Small intestine (tissue), 7 donors: Measurements from ENCODE around the gene DIO3. TPM values are rescaled to one million over a fixed set of nuclear protein-coding genes. Genes with fewer than 3 reads are reported as not detected.
A peak's percentile ranks its signal among the peaks of the same experiment; 100 is the strongest.

Experiments
- DNase-seq, 2 donors: peaks; one replicate each; pipeline versions ENCODE4 v3.0.0 to v3.0.0-alpha.2; 2013
- FAIRE-seq: peaks from 2 replicates; lab custom pipeline; 2012; peaks lifted over from hg19 to GRCh38; lab: Jason Lieb, UNC
- H3K27ac ChIP-seq, 3 donors: one replicate each; pipeline ENCODE4 v1.5.1; 2013; ENCODE audit warnings: low read length in 2 of 3, mild to moderate bottlenecking in 2 of 3, control low read depth in 1 of 3, inconsistent platforms in 1 of 3, low read depth in 1 of 3, moderate library complexity in 1 of 3
- H3K27me3 ChIP-seq, 3 donors: one replicate each; pipeline ENCODE4 v1.6.1; 2013; ENCODE audit warnings: low read length in 3 of 3, inconsistent platforms in 1 of 3; ENCODE audit not compliant: control insufficient read depth in 3 of 3, insufficient read depth in 3 of 3
- H3K36me3 ChIP-seq, 3 donors: one replicate each; pipeline ENCODE4 v1.6.1; 2013; ENCODE audit warnings: low read length in 3 of 3, inconsistent platforms in 1 of 3, low read depth in 1 of 3, mild to moderate bottlenecking in 1 of 3, moderate library complexity in 1 of 3; ENCODE audit not compliant: control insufficient read depth in 3 of 3, insufficient read depth in 2 of 3
- H3K4me1 ChIP-seq, 3 donors: one replicate each; pipeline ENCODE4 v1.6.1; 2013; ENCODE audit warnings: low read length in 2 of 3, inconsistent platforms in 1 of 3, low read depth in 1 of 3, mild to moderate bottlenecking in 1 of 3, moderate library complexity in 1 of 3; ENCODE audit not compliant: control insufficient read depth in 3 of 3, insufficient read depth in 2 of 3
- H3K4me3 ChIP-seq, 3 donors: one replicate each; pipeline ENCODE4 v1.5.1; 2013; ENCODE audit warnings: low read length in 3 of 3, control low read depth in 1 of 3, inconsistent platforms in 1 of 3, low read depth in 1 of 3, mild to moderate bottlenecking in 1 of 3, moderate library complexity in 1 of 3
- H3K9me3 ChIP-seq, 2 donors: one replicate each; pipeline ENCODE4 v1.6.1; 2013; ENCODE audit warnings: low read depth in 1 of 2, low read length in 1 of 2; ENCODE audit not compliant: control insufficient read depth in 2 of 2, insufficient read depth in 1 of 2
- WGBS, 3 donors: extraction: QIAGEN DNeasy Blood & Tissue Kit; methylation state at CpG; one replicate each; pipeline ENCODE4 v1.1.7; 2013; 5-methylcytosine and 5-hydroxymethylcytosine counted together
- polyA plus RNA-seq, 4 donors: library from polyadenylated mRNA; stranded (reverse) in 3 of 4; unstranded in 1 of 4; fragments of 200-250 nt in 3 of 4; fragments of 120-200 nt in 1 of 4; gene quantifications; one replicate each; pipeline versions ENCODE4 v1.2.1 to v1.2.3, GENCODE V29; 2013
- donor health status: healthy with polysubstance abuse.
- donor health status: control.
- donor health status: control.
- donor health status: Bipolar disorder and iron deficiency.
- donor health status: healthy.

DIO3 gene
- polyA plus RNA-seq, 4 donors: 2.0 to 16.6 TPM; not detected in 2

DNA sequence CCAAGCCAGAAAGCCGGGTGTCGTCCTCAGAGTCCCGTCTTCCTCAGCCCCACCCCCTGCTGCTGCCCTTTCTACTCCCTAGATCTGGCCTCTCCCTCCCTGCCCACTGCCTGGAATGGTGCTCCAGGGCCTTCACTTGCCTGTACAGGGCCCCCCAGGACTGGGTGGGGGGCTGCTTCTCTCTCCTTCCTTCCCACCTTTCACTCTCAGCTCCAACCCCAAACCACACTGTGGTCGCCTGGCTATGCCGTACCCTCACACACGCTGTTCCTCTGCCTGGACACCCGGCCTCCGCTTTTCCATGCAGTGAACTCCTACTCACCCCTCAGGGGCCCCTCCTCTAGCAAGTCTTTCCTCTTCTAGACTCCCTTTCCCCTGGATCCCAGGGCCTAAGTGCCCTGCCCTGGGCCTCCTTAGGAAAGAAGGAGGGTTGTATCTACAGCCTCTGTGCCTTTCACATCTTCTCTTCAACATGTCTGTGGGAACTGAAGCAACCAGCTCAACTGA is 25.5 kb upstream of the DIO3 start:
- Histone ChIP-seq H3K4me3 (no peak overlapping the region), H3K9me3 (no peaks in the 10 kb centered on the region), H3K36me3 (no peaks in the 10 kb centered on the region), H3K27ac (peak overlapping the region in 1 of 3 donors; percentile 52), H3K4me1 (peaks cover 0 to 12% (median 0%) of the 10 kb centered on the region in 3 donors), H3K27me3 (no peaks in the 10 kb centered on the region)
- FAIRE-seq: no peak
- WGBS, 3 donors: 66 to 71% (median 70%) methylated on average over 8 of the region's 8 CpGs
- DNase-seq: peak in 1 of 2 donors; percentile 14

DNA sequence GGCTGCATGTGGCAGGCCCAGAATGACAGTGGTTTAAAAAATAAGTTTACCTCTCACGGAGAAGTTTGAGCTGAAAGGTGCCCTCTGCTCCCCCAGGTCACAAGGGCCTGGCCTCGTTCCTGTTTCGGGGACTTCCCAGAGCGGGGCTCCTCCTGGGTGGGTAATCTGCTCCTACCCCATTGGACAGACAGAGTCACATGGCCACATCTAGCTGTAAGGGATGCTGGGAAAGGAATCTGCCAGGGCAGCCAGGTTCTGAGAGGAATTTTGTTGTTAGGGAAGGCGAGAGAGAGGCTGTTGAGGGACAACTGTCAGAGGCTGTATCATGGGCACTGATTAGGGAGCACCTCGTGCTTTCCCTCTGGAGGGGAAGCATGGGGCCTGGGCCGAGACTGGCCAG is 24.0 kb upstream of the DIO3 start:
- WGBS, 3 donors: 81 to 86% (median 82%) methylated on average over 7 of the region's 7 CpGs
- Histone ChIP-seq H3K36me3 (no peaks in the 10 kb centered on the region), H3K4me3 (no peak overlapping the region), H3K4me1 (peaks cover 0 to 26% (median 0%) of the 10 kb centered on the region in 3 donors), H3K27me3 (no peaks in the 10 kb centered on the region), H3K9me3 (no peaks in the 10 kb centered on the region), H3K27ac (no peak overlapping the region)
- no peak for FAIRE-seq
- DNase-seq: no peak

DNA sequence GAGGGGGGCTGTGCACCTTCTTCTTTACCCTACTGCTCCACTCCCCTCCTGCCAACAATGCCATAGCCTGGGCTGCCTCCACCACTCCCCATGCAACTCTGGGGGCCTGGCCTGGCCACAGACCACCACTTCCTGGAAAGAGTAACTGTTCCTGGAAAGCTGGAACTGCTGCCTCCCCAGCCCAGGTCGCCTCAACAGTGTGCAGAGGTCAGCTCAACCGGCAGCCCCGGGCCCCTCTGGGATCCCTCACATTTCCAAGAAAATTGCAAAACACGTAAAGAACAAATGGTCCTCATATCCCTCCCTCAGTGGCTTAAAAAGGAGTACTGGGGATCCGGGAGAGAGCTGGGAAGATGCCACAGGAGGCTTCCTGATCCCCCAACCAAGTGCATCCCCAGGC is 22.4 kb upstream of the DIO3 start:
- no peak for DNase-seq
- no peak overlapping the region for H3K4me3 ChIP-seq
- no peak overlapping the region for H3K27ac ChIP-seq
- no peaks in the 10 kb centered on the region for H3K36me3 ChIP-seq
- no peaks in the 10 kb centered on the region for H3K27me3 ChIP-seq
- FAIRE-seq: no peak
- H3K4me1 ChIP-seq: peaks cover 0 to 35% (median 0%) of the 10 kb centered on the region in 3 donors
- 45 to 63% (median 56%) methylated on average over 5 of the region's 5 CpGs for WGBS, 3 donors
- no peaks in the 10 kb centered on the region for H3K9me3 ChIP-seq

- H3K9me3 ChIP-seq: no peaks in the 10 kb centered on the region
- FAIRE-seq (no peak), DNase-seq (no peak)
- no peaks in the 10 kb centered on the region for H3K27me3 ChIP-seq
- 87 to 90% (median 89%) methylated on average over 11 of the region's 11 CpGs for WGBS, 3 donors
- H3K4me3 ChIP-seq: no peak overlapping the region
- H3K27ac ChIP-seq: no peak overlapping the region
- H3K4me1 ChIP-seq: peaks cover 0 to 35% (median 0%) of the 10 kb centered on the region in 3 donors
- H3K36me3 ChIP-seq: no peaks in the 10 kb centered on the region
These were observed 21.4 kb upstream of the DIO3 start for GRCh38 chr14:101539880-101540279.

DNA sequence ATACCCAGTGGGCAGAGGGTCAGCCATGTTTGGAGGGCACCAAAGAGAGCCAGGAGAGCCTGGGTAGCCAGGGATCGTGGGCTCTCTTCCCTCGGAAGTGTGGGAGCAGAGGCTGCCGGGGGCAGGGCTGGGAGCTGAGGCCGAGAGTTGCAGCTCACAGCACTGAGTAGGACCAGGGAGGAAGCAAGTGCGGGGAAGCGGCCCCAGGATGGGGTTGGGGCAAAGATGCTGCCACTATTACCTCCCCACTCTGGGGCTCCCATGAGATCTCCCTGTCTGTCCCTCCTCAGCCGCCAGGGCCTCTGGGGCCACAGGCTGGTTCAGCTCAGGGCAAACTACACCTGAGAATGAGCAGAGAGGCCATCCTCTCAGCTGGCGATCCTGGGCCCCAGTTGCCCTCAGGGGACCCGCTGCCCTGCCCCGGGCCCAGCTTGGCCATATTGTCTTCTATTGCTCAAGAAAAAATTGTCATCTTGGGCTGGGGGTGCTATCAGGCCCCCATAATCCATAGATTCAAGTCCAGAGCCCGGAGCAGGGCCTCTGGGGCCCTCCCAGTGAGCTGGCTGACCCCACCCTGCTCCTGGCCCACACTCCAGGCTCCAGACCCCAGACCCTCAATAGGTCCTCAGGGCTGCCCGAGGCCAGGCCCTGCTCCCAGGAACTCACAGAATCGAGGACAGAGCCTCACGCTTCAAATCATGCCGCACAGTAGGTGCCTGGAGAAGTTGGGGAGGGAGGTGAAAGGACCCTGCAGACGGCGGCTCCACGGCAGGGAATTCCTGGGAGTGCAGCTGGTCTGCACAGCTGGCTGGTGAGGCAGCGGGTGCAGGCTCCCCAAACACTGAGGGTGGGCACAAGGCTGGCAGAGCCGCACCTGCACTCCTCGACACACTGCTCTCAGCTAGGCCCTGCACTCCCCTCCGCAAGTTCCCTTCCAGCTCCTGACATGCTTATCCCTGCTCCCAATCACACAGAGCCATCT is 20.5 kb upstream of the DIO3 start:
- 90 to 93% (median 91%) methylated on average over 22 of the region's 22 CpGs for WGBS, 3 donors
- Histone ChIP-seq H3K36me3 (no peaks in the 10 kb centered on the region), H3K4me1 (peaks cover 0 to 30% (median 0%) of the 10 kb centered on the region in 3 donors), H3K4me3 (no peak overlapping the region), H3K9me3 (no peaks in the 10 kb centered on the region), H3K27ac (no peak overlapping the region), H3K27me3 (no peaks in the 10 kb centered on the region)
- DNase-seq: peak in 1 of 2 donors; percentile 50
- FAIRE-seq: no peak

DNA sequence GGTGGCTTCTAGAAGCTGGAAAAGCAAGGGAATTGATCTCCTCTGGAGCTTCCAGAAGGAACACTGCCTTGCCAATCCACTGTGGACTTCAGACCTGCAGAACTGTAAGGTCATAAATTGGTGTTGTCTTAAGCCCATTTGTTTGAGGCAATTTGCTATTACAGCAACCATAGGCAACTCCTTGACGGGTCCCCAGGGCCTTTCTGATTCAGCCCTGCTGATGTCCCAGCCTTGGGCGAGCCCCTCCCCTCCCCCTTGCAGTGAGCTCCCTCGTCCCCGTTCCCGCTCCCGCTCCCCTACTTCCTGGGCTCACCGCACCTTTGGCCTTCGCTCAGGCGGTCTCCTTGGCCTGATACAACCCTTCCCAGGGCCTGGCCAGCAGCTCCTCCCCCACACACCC is 18.9 kb upstream of the DIO3 start:
- peak overlapping the region in 1 of 3 donors; percentile 87 for H3K27ac ChIP-seq
- peaks cover 0 to 4% of the 10 kb centered on the region in 2 donors for H3K9me3 ChIP-seq
- no peaks in the 10 kb centered on the region for H3K36me3 ChIP-seq
- peaks cover 0 to 27% (median 0%) of the 10 kb centered on the region in 3 donors for H3K4me1 ChIP-seq
- no peaks in the 10 kb centered on the region for H3K27me3 ChIP-seq
- H3K4me3 ChIP-seq: no peak overlapping the region
- WGBS, 3 donors: 26 to 52% (median 48%) methylated on average over 9 of the region's 9 CpGs
- no peak for FAIRE-seq
- DNase-seq: peak; percentile 19 to 91

DNA sequence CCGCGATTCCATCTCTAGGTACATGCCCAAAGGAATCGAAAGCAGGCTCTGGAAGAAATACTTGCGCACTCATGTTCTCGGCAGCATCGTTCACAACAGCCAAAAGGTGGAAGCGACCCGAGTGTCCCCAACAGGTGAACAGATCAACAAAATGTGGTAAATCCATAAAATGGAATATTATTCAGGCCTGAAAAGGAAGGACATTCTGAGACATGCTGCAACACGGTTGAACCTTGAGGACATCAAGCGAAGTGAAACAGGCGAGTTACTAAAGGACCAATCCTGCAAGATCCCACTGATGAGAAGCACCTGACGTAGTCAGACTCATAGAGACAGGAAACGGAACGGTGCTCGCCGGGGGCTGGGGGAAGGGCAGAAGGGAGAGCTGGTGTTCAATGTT is 17.5 kb upstream of the DIO3 start:
- FAIRE-seq (no peak), DNase-seq (no peak)
- Histone ChIP-seq H3K36me3 (no peaks in the 10 kb centered on the region), H3K27ac (no peak overlapping the region), H3K4me1 (peaks cover 0 to 27% (median 0%) of the 10 kb centered on the region in 3 donors), H3K27me3 (no peaks in the 10 kb centered on the region), H3K9me3 (peaks cover 0 to 4% of the 10 kb centered on the region in 2 donors), H3K4me3 (no peak overlapping the region)
- 96 to 97% (median 96%) methylated on average over 16 of the region's 16 CpGs for whole genome bisulfite sequencing, 3 donors

DNA sequence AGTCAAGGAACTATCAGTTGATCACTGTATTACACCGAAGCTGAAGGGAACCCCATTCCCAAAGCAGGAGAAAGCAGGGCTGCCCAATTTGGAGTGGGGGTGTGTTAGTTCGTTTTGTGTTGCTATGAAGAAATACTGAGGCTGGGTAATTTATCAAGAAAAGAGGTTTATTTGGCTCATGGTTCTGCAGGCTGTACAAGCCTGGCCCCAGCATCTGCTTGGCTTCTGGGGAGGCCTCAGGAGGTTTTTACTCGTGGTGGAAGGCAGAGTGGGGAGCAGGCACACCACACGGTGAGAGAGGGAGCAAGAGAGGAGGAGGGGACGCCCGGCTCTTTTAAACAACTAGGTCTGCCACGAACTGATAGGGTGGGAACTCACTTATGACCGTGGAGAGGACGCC is 16.7 kb upstream of the DIO3 start:
- peaks cover 0 to 4% of the 10 kb centered on the region in 2 donors for H3K9me3 ChIP-seq
- FAIRE-seq (no peak), DNase-seq (no peak)
- WGBS, 3 donors: 83 to 90% (median 88%) methylated on average over 8 to 9 of the region's 9 CpGs
- H3K27me3 ChIP-seq: no peaks in the 10 kb centered on the region
- H3K27ac ChIP-seq: no peak overlapping the region
- no peak overlapping the region for H3K4me3 ChIP-seq
- H3K36me3 ChIP-seq: no peaks in the 10 kb centered on the region
- peaks cover 0 to 27% (median 0%) of the 10 kb centered on the region in 3 donors for H3K4me1 ChIP-seq
